Measurements from ENCODE around the gene PDCD10. TPM values are rescaled to one million over a fixed set of nuclear protein-coding genes. Genes with fewer than 3 reads are reported as not detected.

Gene PDCD10
- total RNA-seq, 2 experiments from 2014 or later: 78.7 to 88.7 TPM

Other genes starting within 250 kb of the PDCD10 start
- under 1 TPM in 1 of 2 experiments, not detected in 1; 0.31 TPM for gene WDR49, start 81.0 kb downstream of the PDCD10 start, total RNA-seq
- gene SERPINI1, start 829 bp upstream of the PDCD10 start, total RNA-seq: 1 to 10 TPM; 1.1 to 1.2 TPM

Data from activated naive CD8-positive, alpha-beta T cell treated with anti-CD3 and anti-CD28 coated beads for 36 hours (primary cell).